Fibroblast of pulmonary artery (primary cell): ENCODE data around the gene CDC25C.

ENCODE experiments used
- DNase-seq: peaks from one replicate; pipeline ENCODE4 v3.0.0-alpha.2; 2010; ENCODE audit warnings: low read depth
- H3K4me3 ChIP-seq: replicated peaks from 2 replicates; pipeline ENCODE4 v1.5.1; 2011; ENCODE audit warnings: low read depth, mild to moderate bottlenecking, control low read depth, low read length, moderate library complexity
- CTCF ChIP-seq: IDR thresholded peaks from 2 replicates; pipeline ENCODE4 v1.5.1; 2011; ENCODE audit warnings: mild to moderate bottlenecking, control low read depth, low read length, inconsistent platforms; ENCODE audit errors: missing control alignments

The CDC25C gene

GRCh38 chr5:138282920-138283742 is 48.5 kb downstream of the CDC25C start:
- H3K4me3 ChIP-seq, result no peak overlapping the region
- TF ChIP-seq CTCF, result peak; percentile 75
- peak; percentile 80 for DNase-seq

- no peak overlapping the region for H3K4me3 ChIP-seq
- DNase-seq, result no peak
Observed at GRCh38 chr5:138280915-138281314, 50.7 kb downstream of the CDC25C start.

GRCh38 chr5:138276402-138277054 is 55.1 kb downstream of the CDC25C start:
- DNase-seq, result no peak
- no peak for TF ChIP-seq CTCF
- H3K4me3 ChIP-seq, result no peak overlapping the region

More at GRCh38 chr5:138280915-138281314, 50.7 kb downstream of the CDC25C start:
- no peak for TF ChIP-seq CTCF

- no peak overlapping the region for H3K4me3 ChIP-seq
- TF ChIP-seq CTCF, result no peak
- DNase-seq, result no peak
Observed at GRCh38 chr5:138275895-138276294, 55.7 kb downstream of the CDC25C start.

GRCh38 chr5:138275379-138275782 is 56.2 kb downstream of the CDC25C start:
- H3K4me3 ChIP-seq, result no peak overlapping the region
- no peak for TF ChIP-seq CTCF
- DNase-seq, result no peak

GRCh38 chr5:138274189-138274853 is 57.3 kb downstream of the CDC25C start, which contains the start of gene GFRA3:
TSS of gene GFRA3 (minus strand) at chr5:138274621. CDS start at chr5:138274424, 197 bp downstream.
- no peak for TF ChIP-seq CTCF
- peak; percentile 7 for DNase-seq
- peak within 1 kb of the TSS; percentile 39 for H3K4me3 ChIP-seq
